HepG2 (cell line): ENCODE results near the gene ALG8. TPM values are rescaled to one million over a fixed set of nuclear protein-coding genes. Genes with fewer than 3 reads are reported as not detected.

ENCODE experiments used
- CAMTA2 ChIP-seq: sonication (generic); formaldehyde crosslinking; IDR thresholded peaks from 2 replicates; pipeline ENCODE4 v1.4.0; 2020; ENCODE audit warnings: mild to moderate bottlenecking, missing genetic modification reagents, borderline replicate concordance
- FOXK2 ChIP-seq: fragments of 450-650 bp; IDR thresholded peaks from 2 replicates; pipeline ENCODE4 v1.6.1; 2016
- HNRNPUL1 ChIP-seq: fragments of 200-400 bp; formaldehyde crosslinking; IDR thresholded peaks from 2 replicates; pipeline ENCODE4 v1.6.1; 2017; ENCODE audit warnings: low read depth, mild to moderate bottlenecking, low read length, moderate library complexity
- HOXA7 ChIP-seq: sonication (generic); formaldehyde crosslinking; IDR thresholded peaks from 2 replicates; pipeline ENCODE4 v1.8.1; 2022; ENCODE audit warnings: mild to moderate bottlenecking, missing genetic modification reagents, moderate library complexity
- IKZF4 ChIP-seq: sonication (generic); formaldehyde crosslinking; IDR thresholded peaks from 2 replicates; pipeline ENCODE4 v1.5.1; 2020; ENCODE audit warnings: borderline replicate concordance, mild to moderate bottlenecking, low read depth, missing genetic modification reagents; ENCODE audit errors: not compliant biosample characterization
- IKZF5 ChIP-seq: IDR thresholded peaks from 2 replicates; pipeline ENCODE4 v1.6.1; 2018; ENCODE audit warnings: missing genetic modification reagents, mild to moderate bottlenecking, missing compliant biosample characterization
- JUND ChIP-seq: sonication (generic); formaldehyde crosslinking; IDR thresholded peaks from 2 replicates; pipeline ENCODE4 v1.8.0; 2022; ENCODE audit warnings: mild to moderate bottlenecking, missing genetic modification reagents
- KLF16 ChIP-seq, 2 experiments: sonication (generic) in 1 of 2; formaldehyde crosslinking in 1 of 2; IDR thresholded peaks; 2 replicates each; pipeline versions ENCODE4 v1.6.1 to v1.8.0; 2016 to 2023; ENCODE audit warnings: missing genetic modification reagents in 2 of 2, missing compliant biosample characterization in 1 of 2
- MED1 ChIP-seq: sonication (generic); formaldehyde crosslinking; IDR thresholded peaks from 2 replicates; pipeline ENCODE4 v1.4.0; 2020; ENCODE audit warnings: missing genetic modification reagents
- MTF1 ChIP-seq: sonication (generic); formaldehyde crosslinking; IDR thresholded peaks from 2 replicates; pipeline ENCODE4 v1.5.0; 2020; ENCODE audit warnings: missing genetic modification reagents
- NCOR1 ChIP-seq: fragments of 200-600 bp; sonication (generic); IDR thresholded peaks from 2 replicates; pipeline ENCODE4 v1.7.0; 2017; ENCODE audit warnings: antibody characterized with exemption, low read length, borderline replicate concordance
- NRL ChIP-seq: sonication (generic); formaldehyde crosslinking; IDR thresholded peaks from 2 replicates; pipeline ENCODE4 v1.5.0; 2020; ENCODE audit warnings: missing genetic modification reagents, mild to moderate bottlenecking, moderate library complexity, borderline replicate concordance
- RCOR2 ChIP-seq: IDR thresholded peaks from 2 replicates; pipeline ENCODE4 v1.6.1; 2016; ENCODE audit warnings: missing biosample characterization, missing genetic modification reagents
- SRY ChIP-seq: sonication (generic); formaldehyde crosslinking; IDR thresholded peaks from 2 replicates; pipeline ENCODE4 v1.8.0; 2022; ENCODE audit warnings: mild to moderate bottlenecking, missing genetic modification reagents
- TBL1XR1 ChIP-seq: fragments of 150-350 bp; IDR thresholded peaks from 2 replicates; pipeline ENCODE4 v1.6.1; 2014; ENCODE audit warnings: borderline replicate concordance, low read length; ENCODE audit not compliant: partially characterized antibody
- THAP11 ChIP-seq: IDR thresholded peaks from 2 replicates; pipeline ENCODE4 v1.6.1; 2016; ENCODE audit warnings: missing biosample characterization, missing genetic modification reagents
- ZNF350 ChIP-seq: sonication (generic); formaldehyde crosslinking; IDR thresholded peaks from 2 replicates; pipeline ENCODE4 v1.4.0; 2020; ENCODE audit warnings: mild to moderate bottlenecking, low read depth, missing genetic modification reagents, borderline replicate concordance
- ZNF543 ChIP-seq: sonication (generic); formaldehyde crosslinking; IDR thresholded peaks from 2 replicates; pipeline ENCODE4 v1.4.0; 2020; ENCODE audit warnings: mild to moderate bottlenecking, missing genetic modification reagents
- ZNF674 ChIP-seq: sonication (generic); formaldehyde crosslinking; IDR thresholded peaks from 2 replicates; pipeline ENCODE4 v1.5.0; 2020; ENCODE audit warnings: low read depth, mild to moderate bottlenecking, missing genetic modification reagents
- ZNF7 ChIP-seq: IDR thresholded peaks from 2 replicates; pipeline ENCODE4 v1.6.1; 2016; ENCODE audit warnings: missing biosample characterization, missing genetic modification reagents
- ZNF709 ChIP-seq: sonication (generic); formaldehyde crosslinking; IDR thresholded peaks from 2 replicates; pipeline ENCODE4 v1.5.0; 2020; ENCODE audit warnings: mild to moderate bottlenecking, missing genetic modification reagents
- polyA plus RNA-seq, 8 experiments: library from polyadenylated mRNA; depleted of rRNA in 3 of 8; stranded (reverse) in 7 of 8; unstranded in 1 of 8; fragments of >200 nt; fragmentation: Illumina TruSeq in 4 of 8; extraction: Trizol in 4 of 8; gene quantifications; 2 replicates each; pipeline versions ENCODE4 v1.2.1 to v1.2.3, GENCODE V29; 2011 to 2016; ENCODE audit warnings: low read depth in 4 of 8, missing spikeins in 1 of 8, mixed read lengths in 1 of 8; ENCODE audit not compliant: insufficient read depth in 1 of 8
- total RNA-seq, 5 experiments: library from RNA; depleted of rRNA; stranded (reverse); fragments of >200 nt; fragmentation: Illumina TruSeq; extraction: Trizol; gene quantifications; 2 replicates each; pipeline ENCODE4 v1.2.3, GENCODE V29; 2016; ENCODE audit warnings: low read depth in 1 of 5
- TF ChIP-seq, protein P1 (sequence below): sonication (generic); formaldehyde crosslinking; IDR thresholded peaks from 2 replicates; pipeline ENCODE4 v1.5.1; 2020; ENCODE audit warnings: mild to moderate bottlenecking, missing genetic modification reagents, borderline replicate concordance
- TF ChIP-seq, protein P2 (sequence below): sonication (generic); formaldehyde crosslinking; IDR thresholded peaks from 2 replicates; pipeline ENCODE4 v1.8.1; 2023; ENCODE audit warnings: mild to moderate bottlenecking, missing genetic modification reagents
- TF ChIP-seq, protein P3 (sequence below): sonication (generic); formaldehyde crosslinking; IDR thresholded peaks from 2 replicates; pipeline ENCODE4 v1.4.0; 2020; ENCODE audit warnings: low read depth, mild to moderate bottlenecking, missing genetic modification reagents

The ALG8 gene
- total and polyA plus RNA-seq, 2 of the 13 experiments (the other 11 are each of a cell fraction or from before 2014, with no cell fraction given), result 75.8 to 88.0 TPM

- TF ChIP-seq, protein P1, sequence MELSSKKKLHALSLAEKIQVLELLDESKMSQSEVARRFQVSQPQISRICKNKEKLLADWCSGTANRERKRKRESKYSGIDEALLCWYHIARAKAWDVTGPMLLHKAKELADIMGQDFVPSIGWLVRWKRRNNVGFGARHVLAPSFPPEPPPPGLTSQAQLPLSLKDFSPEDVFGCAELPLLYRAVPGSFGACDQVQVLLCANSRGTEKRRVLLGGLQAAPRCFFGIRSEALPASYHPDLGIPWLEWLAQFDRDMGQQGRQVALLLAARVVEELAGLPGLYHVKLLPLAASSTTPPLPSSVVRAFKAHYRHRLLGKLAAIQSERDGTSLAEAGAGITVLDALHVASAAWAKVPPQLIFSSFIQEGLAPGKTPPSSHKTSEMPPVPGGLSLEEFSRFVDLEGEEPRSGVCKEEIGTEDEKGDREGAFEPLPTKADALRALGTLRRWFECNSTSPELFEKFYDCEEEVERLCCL (CRISPR knock-in tag), result no peak
- TF ChIP-seq ZNF674 (no peak), HNRNPUL1 (0 out of 2 replicates have a peak, but pooled peaks have one; percentile 31), MTF1 (CRISPR knock-in tag) (peak; percentile 54; the same call in 1 of the 2 replicates), ZNF709 (peak; percentile 97), IKZF5 (CRISPR knock-in tag) (peak; percentile 91), THAP11 (CRISPR knock-in tag) (peak; percentile 93), CAMTA2 (CRISPR knock-in tag) (no peak), FOXK2 (no peak), KLF16 (CRISPR knock-in tag; IDR thresholded peaks at IDR 0.05) (peak; percentile 34 to 96; a peak in 3 of 4 replicates), MED1 (CRISPR knock-in tag) (peak; percentile 91), JUND (CRISPR knock-in tag) (no peak), RCOR2 (CRISPR knock-in tag) (no peak), SRY (CRISPR knock-in tag) (peak; percentile 84; the same call in 1 of the 2 replicates), ZNF350 (peak; percentile 86), TBL1XR1 (peak; percentile 27), NCOR1 (no peak; the same call in 1 of the 2 replicates), NRL (peak; percentile 94), IKZF4 (CRISPR knock-in tag) (peak; percentile 86), ZNF7 (0 out of 2 replicates have a peak, but pooled peaks have one; percentile 6), HOXA7 (CRISPR knock-in tag) (no peak), ZNF543 (CRISPR knock-in tag) (peak; percentile 79)
- TF ChIP-seq, protein P2, sequence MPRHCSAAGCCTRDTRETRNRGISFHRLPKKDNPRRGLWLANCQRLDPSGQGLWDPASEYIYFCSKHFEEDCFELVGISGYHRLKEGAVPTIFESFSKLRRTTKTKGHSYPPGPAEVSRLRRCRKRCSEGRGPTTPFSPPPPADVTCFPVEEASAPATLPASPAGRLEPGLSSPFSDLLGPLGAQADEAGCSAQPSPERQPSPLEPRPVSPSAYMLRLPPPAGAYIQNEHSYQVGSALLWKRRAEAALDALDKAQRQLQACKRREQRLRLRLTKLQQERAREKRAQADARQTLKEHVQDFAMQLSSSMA (CRISPR knock-in tag), result peak; percentile 93; the same call in 1 of the 2 replicates
- TF ChIP-seq, protein P3, sequence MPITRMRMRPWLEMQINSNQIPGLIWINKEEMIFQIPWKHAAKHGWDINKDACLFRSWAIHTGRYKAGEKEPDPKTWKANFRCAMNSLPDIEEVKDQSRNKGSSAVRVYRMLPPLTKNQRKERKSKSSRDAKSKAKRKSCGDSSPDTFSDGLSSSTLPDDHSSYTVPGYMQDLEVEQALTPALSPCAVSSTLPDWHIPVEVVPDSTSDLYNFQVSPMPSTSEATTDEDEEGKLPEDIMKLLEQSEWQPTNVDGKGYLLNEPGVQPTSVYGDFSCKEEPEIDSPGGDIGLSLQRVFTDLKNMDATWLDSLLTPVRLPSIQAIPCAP (CRISPR knock-in tag), result peak; percentile 95
Observed at GRCh38 chr11:78079232-78080083, 60.0 kb downstream of the ALG8 start, which contains the start of gene NDUFC2 (continued).
